ENCODE results near the gene RPA3. TPM values are rescaled to one million over a fixed set of nuclear protein-coding genes. Genes with fewer than 3 reads are reported as not detected.

RPA3 gene
- total RNA-seq, 2 experiments from 2014 or later: 32.9 to 36.5 TPM

DNA sequence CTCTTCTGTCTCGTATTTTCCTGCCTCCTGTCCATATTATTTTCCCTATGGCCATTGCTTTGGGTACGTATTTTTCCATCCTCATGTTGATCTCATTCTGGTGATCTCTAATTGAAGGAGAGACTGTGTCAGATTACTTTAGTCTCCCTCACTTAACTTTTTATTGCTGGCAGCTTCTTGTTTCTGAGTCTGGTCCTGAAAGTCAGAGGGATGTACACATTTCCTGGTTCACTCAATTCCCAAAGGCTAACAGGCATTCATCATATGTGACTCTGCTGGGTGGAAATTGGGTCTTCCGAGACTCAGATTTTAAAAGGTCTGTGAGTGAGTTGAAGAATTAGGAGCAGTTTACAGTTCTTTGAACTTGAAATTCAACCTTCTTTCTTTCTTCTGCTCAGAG lies 66.9 kb downstream of the RPA3 start:
- Mint-ChIP-seq H3K27me3 (no peaks in the 10 kb centered on the region), H3K4me1 (ENCODE audit: low read depth) (peaks cover 76% of the 10 kb centered on the region), H3K9me3 (no peaks in the 10 kb centered on the region), H3K4me3 (no peak overlapping the region), H3K27ac (no peak overlapping the region), H3K36me3 (ENCODE audit: low read depth) (peaks cover 12% of the 10 kb centered on the region)
- no peak overlapping the region for H3K27ac ChIP-seq (ENCODE audit: low read depth in 1 of 2, low read length in 2 of 2)
- no peak overlapping the region for H3K4me3 ChIP-seq (ENCODE audit: low read length)
- TF ChIP-seq, protein P1, sequence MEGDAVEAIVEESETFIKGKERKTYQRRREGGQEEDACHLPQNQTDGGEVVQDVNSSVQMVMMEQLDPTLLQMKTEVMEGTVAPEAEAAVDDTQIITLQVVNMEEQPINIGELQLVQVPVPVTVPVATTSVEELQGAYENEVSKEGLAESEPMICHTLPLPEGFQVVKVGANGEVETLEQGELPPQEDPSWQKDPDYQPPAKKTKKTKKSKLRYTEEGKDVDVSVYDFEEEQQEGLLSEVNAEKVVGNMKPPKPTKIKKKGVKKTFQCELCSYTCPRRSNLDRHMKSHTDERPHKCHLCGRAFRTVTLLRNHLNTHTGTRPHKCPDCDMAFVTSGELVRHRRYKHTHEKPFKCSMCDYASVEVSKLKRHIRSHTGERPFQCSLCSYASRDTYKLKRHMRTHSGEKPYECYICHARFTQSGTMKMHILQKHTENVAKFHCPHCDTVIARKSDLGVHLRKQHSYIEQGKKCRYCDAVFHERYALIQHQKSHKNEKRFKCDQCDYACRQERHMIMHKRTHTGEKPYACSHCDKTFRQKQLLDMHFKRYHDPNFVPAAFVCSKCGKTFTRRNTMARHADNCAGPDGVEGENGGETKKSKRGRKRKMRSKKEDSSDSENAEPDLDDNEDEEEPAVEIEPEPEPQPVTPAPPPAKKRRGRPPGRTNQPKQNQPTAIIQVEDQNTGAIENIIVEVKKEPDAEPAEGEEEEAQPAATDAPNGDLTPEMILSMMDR (IDR thresholded peaks at IDR 0.05): no peak
- H3K9me3 ChIP-seq (ENCODE audit: control insufficient read depth in 1 of 2, insufficient read depth in 1 of 2, low read length in 2 of 2): no peaks in the 10 kb centered on the region
- no peaks in the 10 kb centered on the region for H3K36me3 ChIP-seq (ENCODE audit: insufficient read depth, low read length)
- ATAC-seq (ENCODE audit: poor library complexity): no peak
- ChIA-PET POLR2A (interaction anchor here (0.6 to 1.4 kb wide), 2 partner anchors 10 to 1074 kb away, joined by 3 to 4 read pairs; partner anchors contain the start of gene ZDHHC4), CTCF (no interaction called here)
- DNase-seq: no peak
- H3K27me3 ChIP-seq (ENCODE audit: control insufficient read depth in 1 of 2, insufficient read depth in 2 of 2, low read length in 2 of 2): no peaks in the 10 kb centered on the region
- peaks cover 4% of the 10 kb centered on the region for H3K4me1 ChIP-seq (ENCODE audit: insufficient read depth, low read length)
- intact Hi-C loops (cut with DNase I, micrococcal nuclease): no loop called here

DNA sequence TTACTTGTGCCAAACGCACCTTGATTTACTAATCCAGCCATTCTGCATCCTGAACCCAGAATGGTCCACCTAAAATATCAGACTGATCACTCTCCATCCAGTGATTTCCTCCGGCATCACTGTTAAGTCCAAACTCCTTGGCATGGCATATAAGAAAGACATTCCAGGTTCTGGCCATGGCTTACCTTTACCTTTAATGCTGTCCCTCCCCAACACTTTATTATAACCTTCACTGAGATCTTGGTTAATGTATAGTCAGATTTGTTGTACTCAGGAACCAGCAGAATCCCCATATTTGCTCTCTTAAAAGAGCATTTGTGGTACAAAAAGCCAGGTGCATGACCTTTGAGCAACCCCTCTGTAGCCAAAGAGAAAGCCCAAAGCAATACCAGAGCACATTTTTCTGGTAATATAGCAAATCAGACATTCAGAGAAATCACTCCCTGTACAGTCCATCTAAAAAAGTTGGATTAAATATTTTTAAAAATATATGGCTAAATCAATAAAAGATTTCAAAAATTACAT lies 67.7 kb downstream of the RPA3 start:
- H3K36me3 Mint-ChIP-seq (ENCODE audit: low read depth): peaks cover 5% of the 10 kb centered on the region
- POLR2A ChIA-PET: no interaction called here
- peaks cover 84% of the 10 kb centered on the region for H3K4me1 Mint-ChIP-seq (ENCODE audit: low read depth)
- no peaks in the 10 kb centered on the region for H3K27me3 Mint-ChIP-seq
- no peaks in the 10 kb centered on the region for H3K9me3 Mint-ChIP-seq
- DNase-seq (no peak), ATAC-seq (ENCODE audit: poor library complexity) (no peak)
- Histone ChIP-seq H3K36me3 (ENCODE audit: insufficient read depth, low read length) (no peaks in the 10 kb centered on the region), H3K27ac (ENCODE audit: low read depth in 1 of 2, low read length in 2 of 2) (no peak overlapping the region), H3K4me1 (ENCODE audit: insufficient read depth, low read length) (peaks cover 4% of the 10 kb centered on the region), H3K9me3 (ENCODE audit: control insufficient read depth in 1 of 2, insufficient read depth in 1 of 2, low read length in 2 of 2) (no peaks in the 10 kb centered on the region), H3K4me3 (ENCODE audit: low read length) (no peak overlapping the region), H3K27me3 (ENCODE audit: control insufficient read depth in 1 of 2, insufficient read depth in 2 of 2, low read length in 2 of 2) (no peaks in the 10 kb centered on the region)
- intact Hi-C loops (cut with DNase I, micrococcal nuclease): no loop called here
- H3K4me3 Mint-ChIP-seq: no peak overlapping the region
- CTCF ChIA-PET: no interaction called here
- H3K27ac Mint-ChIP-seq: no peak overlapping the region
- TF ChIP-seq, protein P1 (IDR thresholded peaks at IDR 0.05): no peak

DNA sequence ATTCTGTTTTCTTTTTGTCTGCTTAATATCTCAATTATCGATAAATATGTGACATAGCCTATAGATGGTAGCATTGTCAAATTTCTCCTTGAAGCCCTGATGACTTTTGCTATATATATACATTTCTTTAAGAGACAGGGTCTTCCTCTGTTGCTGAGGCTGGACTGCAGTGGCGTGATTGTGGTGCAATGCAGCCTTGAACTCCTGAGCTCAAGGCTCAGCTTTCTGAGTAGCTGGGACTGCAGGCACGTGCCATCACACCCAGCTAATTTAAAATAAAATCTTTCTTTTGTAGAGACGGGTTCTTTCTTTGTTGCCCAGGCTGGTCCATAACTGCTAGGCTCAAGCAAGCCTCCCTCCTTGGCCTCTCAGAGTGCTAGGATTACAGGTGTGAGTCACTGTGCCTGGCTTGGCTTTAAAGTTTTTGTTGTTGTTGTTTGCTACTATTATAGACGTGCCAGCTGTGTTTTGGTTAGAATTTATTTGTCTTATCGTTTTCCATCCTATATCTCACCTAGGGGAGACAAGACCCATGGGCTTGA lies 70.8 kb downstream of the RPA3 start:
- TF ChIP-seq, protein P1 (IDR thresholded peaks at IDR 0.05): no peak
- H3K4me1 Mint-ChIP-seq (ENCODE audit: low read depth): peaks cover 84% of the 10 kb centered on the region
- H3K4me1 ChIP-seq (ENCODE audit: insufficient read depth, low read length): peaks cover 4% of the 10 kb centered on the region
- H3K27me3 Mint-ChIP-seq: no peaks in the 10 kb centered on the region
- POLR2A ChIA-PET: no interaction called here
- CTCF ChIA-PET: no interaction called here
- no peaks in the 10 kb centered on the region for H3K27me3 ChIP-seq (ENCODE audit: control insufficient read depth in 1 of 2, insufficient read depth in 2 of 2, low read length in 2 of 2)
- no peak overlapping the region for H3K27ac Mint-ChIP-seq
- H3K9me3 Mint-ChIP-seq: no peaks in the 10 kb centered on the region
- H3K4me3 ChIP-seq (ENCODE audit: low read length): no peak overlapping the region
- H3K4me3 Mint-ChIP-seq: no peak overlapping the region
- H3K27ac ChIP-seq (ENCODE audit: low read depth in 1 of 2, low read length in 2 of 2): no peak overlapping the region
- H3K36me3 Mint-ChIP-seq (ENCODE audit: low read depth): peaks cover 20% of the 10 kb centered on the region
- ATAC-seq (ENCODE audit: poor library complexity) (no peak), DNase-seq (no peak)
- H3K36me3 ChIP-seq (ENCODE audit: insufficient read depth, low read length): no peaks in the 10 kb centered on the region
- no peaks in the 10 kb centered on the region for H3K9me3 ChIP-seq (ENCODE audit: control insufficient read depth in 1 of 2, insufficient read depth in 1 of 2, low read length in 2 of 2)
- intact Hi-C loops (cut with DNase I, micrococcal nuclease): loop anchor here in 1 of 2 experiments (10.0 kb wide), 1 partner anchor 463 kb away; the partner anchor contains the start of gene C1GALT1

Data from CD4-positive, alpha-beta T cell (primary cell).